Inflammatory macrophage (primary cell): ENCODE results near the gene TBC1D9.

Experiments used
- DNase-seq, 2 donors: peaks; one replicate each; pipeline ENCODE4 v3.0.0-alpha.2; 2020 to 2022

The TBC1D9 gene

GRCh38 chr4:140688711-140689598 is 67.2 kb downstream of the TBC1D9 start:
- DNase-seq, result no peak

- DNase-seq, result no peak
Observed at GRCh38 chr4:140686796-140687195, 69.4 kb downstream of the TBC1D9 start.

GRCh38 chr4:140684314-140684713 is 71.9 kb downstream of the TBC1D9 start:
- DNase-seq, result no peak

DNA sequence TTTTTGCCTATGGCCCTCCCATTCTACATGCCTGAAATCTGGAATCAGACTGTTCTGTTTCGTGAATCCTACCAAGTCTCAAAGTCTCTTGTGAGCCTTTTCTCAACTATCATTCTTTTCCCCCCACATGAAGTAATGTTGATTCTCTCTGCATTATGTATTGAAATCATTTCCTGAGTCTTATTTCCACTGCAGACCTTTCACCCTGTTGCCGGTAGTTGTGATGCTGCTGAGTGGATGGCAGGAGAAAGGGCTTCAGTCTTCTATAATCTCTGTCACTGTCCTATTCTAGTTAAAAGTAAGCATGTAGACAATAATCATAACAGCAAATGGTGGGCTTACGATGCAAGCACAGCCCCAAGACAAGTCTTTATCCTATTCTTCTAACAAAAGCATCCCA is 75.0 kb downstream of the TBC1D9 start:
- DNase-seq, result no peak

GRCh38 chr4:140680686-140681085 is 75.5 kb downstream of the TBC1D9 start:
- no peak for DNase-seq

DNA sequence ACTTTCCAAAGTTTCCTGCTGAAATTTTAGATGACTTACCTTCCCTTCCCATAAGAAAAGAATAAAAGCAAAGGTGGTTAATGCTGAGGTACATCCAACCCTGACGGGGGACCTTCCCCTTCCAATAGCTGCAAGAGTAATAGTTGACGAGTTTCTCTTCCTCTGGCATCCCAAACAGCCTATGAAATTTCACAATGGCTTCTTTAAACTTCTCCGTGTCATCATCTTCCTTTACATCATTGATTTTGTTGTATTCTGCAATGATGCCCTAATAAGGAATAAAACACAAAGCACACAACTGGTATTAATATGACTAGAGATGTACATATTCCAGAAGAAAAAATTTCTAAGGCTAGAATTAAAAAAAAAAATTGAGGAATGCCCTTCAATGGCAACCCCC is 76.6 kb downstream of the TBC1D9 start:
- peak; percentile 16 to 70 for DNase-seq

DNA sequence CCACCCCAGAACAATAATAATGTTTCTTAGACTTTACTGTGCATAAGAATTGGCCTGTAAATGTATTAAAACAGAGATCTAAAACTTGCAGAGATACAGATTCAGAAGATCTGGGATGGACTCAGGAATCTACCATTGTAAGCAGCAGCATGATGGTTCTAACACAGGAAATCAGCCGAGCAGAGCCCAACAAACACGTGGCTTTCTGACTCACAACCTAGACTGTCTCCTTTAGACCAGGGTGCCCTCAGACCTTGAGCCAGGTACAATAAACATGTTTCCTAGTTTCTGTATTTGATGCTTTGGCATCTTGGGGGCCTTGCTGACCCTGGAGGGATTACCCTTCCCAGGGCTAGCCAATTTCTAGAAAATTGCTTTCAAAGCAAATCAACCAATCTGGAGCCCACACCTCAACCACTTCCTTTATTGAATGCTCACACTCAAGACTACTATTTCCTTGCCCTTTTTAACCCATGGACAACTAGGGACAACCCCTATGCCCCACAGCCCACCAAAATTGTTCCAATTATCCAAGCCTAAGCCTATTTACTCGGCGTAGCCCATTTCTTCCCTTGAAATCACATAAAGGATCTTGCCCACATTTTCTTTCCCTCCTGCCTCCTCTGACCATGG is 80.5 kb downstream of the TBC1D9 start:
- DNase-seq, result no peak

GRCh38 chr4:140673729-140674128 is 82.5 kb downstream of the TBC1D9 start:
- no peak for DNase-seq

DNA sequence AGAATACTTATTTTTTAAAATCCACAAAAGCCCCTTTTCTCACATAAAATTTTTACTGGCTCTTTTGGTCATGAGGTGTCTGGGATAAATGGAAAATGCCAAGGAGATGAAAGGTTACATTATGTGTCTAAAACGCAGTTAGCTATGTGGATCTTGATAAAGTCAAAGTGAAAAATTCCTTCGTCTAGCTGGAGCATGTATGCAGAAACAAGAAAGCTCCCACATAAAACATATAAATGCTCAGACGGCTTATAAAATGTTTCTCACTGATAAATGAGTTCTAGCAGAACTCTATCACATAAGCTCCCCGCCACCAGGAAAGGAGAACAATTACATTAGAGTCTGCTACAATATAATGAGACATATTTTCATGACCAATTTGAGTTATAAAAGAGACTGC is 83.8 kb downstream of the TBC1D9 start:
- DNase-seq, result no peak

DNA sequence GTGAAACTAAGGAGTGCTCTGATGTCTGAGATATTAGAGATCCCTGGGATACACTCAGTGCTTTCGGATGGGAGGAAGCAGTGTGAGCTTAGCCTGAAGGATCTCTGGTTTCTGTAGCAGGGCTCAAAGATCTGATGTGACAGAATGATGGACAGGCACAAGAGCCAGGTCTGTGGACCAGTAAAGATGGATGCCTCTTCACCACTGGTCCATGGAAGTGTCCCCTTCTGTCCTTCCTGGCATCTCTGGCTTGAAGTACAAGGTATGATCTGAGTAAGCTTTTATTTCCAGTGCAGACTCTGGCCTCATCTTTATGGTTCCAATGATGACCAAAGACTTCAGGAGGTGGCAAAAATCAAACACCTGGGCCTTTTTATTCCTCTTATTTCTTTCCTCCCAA is 88.1 kb downstream of the TBC1D9 start:
- DNase-seq, result no peak

GRCh38 chr4:140666889-140667614 is 89.1 kb downstream of the TBC1D9 start:
- no peak for DNase-seq

DNA sequence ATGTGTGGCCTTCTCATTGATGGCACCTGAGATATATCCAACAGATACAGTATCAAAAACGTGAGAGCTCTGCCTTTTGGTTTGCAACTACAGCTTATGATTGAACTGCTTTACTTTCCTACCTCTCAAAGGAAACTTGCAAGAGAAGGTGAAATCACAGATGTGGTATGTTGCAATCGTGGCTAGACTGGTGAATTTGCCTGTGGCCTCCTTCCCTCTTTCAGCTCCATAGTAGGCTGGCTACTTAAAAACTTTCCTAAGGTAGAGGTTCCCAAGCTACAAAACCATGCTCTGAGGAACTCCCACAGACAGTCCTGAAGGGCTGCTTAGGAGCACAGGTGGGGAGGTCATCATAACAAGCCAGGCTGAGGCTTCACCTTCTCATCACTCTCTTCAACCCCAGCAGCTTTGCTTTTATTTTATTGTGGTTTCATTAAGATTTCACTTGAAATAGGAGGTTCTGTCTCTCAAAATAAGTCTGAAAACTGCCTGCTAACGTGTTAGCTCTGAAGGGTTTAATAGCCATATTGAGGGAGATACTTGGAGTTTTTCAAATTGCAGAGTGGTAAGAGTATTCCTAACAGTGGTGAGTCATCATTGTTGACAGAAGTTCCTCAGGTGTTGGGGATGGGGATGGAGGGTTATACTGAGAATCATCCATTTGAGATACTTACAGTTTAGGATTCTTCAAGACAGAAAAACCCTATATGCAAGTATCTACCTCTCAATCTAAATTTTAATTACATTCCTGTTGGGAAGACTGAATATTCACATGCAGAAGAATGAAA is 93.9 kb downstream of the TBC1D9 start:
- DNase-seq, result no peak

DNA sequence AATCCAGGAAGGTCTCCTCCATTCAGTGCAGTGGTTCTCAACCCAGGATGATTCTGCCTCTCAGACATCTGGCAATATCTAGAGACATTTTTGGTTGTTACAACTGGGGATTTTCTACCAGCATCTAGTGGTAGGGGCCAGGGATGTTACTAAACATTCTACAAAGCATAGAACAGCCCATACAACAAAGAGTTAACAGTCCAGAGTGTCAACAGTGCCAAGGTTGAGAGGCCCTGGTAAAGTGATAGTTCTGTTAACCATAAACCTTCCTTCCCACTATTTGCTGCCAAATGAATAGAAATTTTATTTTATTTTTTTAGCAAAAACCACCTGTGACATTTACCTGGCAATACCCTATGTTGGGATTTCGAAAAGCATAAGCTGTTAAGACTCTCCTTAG is 94.6 kb downstream of the TBC1D9 start:
- DNase-seq, result no peak

- DNase-seq, result no peak
Observed at GRCh38 chr4:140659943-140660700, 96.1 kb downstream of the TBC1D9 start.

DNA sequence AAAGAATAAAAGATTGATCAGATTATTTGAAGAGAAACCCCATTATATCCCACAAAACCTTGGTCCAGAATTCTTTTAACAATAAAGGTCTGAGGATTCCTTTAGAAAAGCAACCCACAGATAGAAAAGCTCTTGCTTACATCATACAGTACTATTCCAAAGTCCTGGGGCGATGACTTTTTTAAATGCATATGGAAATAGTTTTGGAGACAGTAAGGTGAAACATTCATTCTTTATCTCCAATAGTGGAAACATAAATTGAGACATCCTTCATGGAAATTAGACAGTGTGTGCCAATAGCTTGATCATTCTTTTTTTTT is 101.7 kb downstream of the TBC1D9 start:
- no peak for DNase-seq

DNA sequence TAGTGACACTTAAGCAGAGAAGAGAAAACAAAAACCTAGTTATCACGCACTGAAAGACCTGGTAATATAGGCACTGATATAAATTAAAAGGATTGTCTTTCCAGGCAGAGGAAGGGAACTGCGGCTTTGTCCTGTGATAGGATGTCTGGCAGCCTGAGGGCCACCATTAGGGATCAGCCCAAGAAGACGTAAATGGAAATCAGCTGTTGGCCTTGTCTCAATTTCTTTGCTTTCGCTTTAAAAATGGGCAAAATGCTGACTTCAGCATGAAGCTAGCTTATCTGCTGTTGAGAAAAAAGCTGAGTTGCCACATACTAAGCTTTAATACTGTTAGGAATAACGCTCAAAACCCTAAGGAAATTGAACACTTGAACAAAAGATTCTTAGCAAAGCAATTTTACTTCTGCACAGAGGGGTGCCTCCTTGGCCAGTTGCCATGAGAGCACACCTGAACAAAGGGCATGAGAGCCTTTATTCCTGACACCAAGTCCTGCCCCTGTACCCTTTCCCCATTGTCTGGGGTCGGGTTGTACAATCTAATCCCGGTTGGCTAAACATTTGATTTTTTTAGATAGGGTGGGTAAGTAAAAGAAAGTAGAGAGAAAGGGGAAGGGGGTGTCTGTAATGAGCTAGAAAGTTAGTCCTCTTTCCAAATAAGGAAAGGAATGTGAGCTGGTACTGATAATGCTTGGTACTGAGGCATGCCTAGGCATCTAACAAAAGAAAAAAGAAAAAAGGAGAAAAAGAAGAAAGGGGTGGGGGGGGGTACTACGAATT is 102.3 kb downstream of the TBC1D9 start:
- no peak for DNase-seq

- DNase-seq, result no peak
Observed at GRCh38 chr4:140652601-140653000, 103.6 kb downstream of the TBC1D9 start.

- DNase-seq, result no peak
Observed at GRCh38 chr4:140648716-140649308, 107.4 kb downstream of the TBC1D9 start.

DNA sequence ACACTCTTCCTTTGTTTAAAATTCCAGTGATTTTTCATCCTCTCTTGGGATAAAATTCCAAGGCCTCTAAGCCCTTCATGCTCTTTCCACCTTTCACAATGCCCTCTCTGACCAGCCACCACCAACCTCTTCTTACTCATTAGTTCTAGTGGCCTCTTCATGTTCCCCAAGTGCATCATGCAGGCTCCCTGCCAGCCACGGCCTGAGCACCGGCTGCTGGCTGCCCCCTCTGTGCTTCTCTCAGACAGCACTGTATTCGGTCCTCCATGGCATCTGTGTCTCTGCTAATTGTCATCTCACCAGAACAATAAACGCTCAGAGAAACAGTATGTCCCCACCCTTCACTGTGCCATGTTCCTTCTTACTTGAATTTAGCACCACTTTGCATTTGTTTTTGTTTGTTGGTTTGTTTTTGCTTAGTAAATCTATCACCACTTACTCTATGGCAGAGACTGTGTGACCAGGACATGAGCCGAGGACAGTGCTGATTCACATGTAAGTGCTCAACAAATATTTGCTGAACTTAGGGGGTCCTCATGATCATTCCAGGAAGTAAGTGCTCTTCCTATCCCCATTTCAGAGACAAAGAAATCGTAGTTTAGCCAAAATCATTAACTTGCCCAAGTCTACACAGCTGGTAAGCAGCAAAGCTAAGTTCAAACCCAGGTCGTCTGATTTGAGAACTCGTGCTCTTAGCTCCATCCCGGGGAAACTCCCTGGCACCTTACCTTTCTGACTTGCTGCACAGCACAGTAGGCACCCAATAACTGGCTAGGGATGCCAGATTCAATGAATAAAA is 110.4 kb downstream of the TBC1D9 start:
- DNase-seq, result no peak

GRCh38 chr4:140645196-140645595 is 111.0 kb downstream of the TBC1D9 start:
- no peak for DNase-seq
